Fibroblast of mammary gland (primary cell): ENCODE results near the gene ITGB2.

Source experiments
- DNase-seq: peaks from one replicate; pipeline ENCODE4 v3.0.0-alpha.2; 2010; ENCODE audit warnings: low read depth
- H3K4me3 ChIP-seq: 2 replicates; pipeline ENCODE4 v1.5.1; 2011; ENCODE audit warnings: low read depth, mild to moderate bottlenecking, low read length, moderate library complexity; ENCODE audit not compliant: control insufficient read depth
- TF ChIP-seq, protein P1 (sequence below): conservative IDR thresholded peaks from 2 replicates; pipeline ENCODE4 v1.5.1; 2011; ENCODE audit warnings: low read depth, low read length, inconsistent platforms; ENCODE audit not compliant: control insufficient read depth, insufficient read depth

Gene ITGB2

DNA sequence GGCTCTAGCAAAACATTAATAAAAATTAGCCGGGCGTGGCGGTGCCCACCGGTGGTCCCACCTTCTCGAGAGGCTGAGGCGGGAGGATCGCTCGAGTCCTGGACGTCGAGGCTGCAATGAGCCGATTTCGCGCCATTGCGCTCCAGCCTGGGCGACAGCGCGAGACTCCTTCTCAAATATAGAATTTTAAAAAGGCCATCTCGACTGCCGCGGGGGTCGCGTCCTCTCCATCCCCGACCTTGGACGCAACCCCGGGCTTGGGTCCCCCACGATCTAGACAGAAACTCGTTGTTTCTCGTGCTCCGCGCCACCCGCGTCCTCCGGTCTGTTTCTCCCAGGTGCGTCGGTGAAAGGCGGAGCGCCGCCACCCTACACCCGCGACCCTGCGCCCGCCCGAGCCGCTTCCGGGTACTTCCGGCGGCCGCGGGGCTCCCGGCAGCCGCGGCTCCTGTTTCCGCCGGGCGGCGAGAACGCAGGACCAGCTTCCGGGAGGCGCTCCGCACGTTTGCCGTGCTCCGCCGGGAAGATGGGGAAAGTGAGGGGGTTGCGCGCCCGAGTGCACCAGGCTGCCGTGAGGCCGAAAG, 18.9 kb upstream of the ITGB2 start, which contains the start of gene SLX9:
Gene SLX9, plus strand, starts transcription at position 498 of the 584 bp plus-strand sequence. Its CDS starts 29 bp downstream, at position 527.
- DNase-seq = peak; percentile 60
- TF ChIP-seq, protein P1, sequence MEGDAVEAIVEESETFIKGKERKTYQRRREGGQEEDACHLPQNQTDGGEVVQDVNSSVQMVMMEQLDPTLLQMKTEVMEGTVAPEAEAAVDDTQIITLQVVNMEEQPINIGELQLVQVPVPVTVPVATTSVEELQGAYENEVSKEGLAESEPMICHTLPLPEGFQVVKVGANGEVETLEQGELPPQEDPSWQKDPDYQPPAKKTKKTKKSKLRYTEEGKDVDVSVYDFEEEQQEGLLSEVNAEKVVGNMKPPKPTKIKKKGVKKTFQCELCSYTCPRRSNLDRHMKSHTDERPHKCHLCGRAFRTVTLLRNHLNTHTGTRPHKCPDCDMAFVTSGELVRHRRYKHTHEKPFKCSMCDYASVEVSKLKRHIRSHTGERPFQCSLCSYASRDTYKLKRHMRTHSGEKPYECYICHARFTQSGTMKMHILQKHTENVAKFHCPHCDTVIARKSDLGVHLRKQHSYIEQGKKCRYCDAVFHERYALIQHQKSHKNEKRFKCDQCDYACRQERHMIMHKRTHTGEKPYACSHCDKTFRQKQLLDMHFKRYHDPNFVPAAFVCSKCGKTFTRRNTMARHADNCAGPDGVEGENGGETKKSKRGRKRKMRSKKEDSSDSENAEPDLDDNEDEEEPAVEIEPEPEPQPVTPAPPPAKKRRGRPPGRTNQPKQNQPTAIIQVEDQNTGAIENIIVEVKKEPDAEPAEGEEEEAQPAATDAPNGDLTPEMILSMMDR = no peak
- peak within 1 kb of the TSS; percentile 89 for H3K4me3 ChIP-seq

DNA sequence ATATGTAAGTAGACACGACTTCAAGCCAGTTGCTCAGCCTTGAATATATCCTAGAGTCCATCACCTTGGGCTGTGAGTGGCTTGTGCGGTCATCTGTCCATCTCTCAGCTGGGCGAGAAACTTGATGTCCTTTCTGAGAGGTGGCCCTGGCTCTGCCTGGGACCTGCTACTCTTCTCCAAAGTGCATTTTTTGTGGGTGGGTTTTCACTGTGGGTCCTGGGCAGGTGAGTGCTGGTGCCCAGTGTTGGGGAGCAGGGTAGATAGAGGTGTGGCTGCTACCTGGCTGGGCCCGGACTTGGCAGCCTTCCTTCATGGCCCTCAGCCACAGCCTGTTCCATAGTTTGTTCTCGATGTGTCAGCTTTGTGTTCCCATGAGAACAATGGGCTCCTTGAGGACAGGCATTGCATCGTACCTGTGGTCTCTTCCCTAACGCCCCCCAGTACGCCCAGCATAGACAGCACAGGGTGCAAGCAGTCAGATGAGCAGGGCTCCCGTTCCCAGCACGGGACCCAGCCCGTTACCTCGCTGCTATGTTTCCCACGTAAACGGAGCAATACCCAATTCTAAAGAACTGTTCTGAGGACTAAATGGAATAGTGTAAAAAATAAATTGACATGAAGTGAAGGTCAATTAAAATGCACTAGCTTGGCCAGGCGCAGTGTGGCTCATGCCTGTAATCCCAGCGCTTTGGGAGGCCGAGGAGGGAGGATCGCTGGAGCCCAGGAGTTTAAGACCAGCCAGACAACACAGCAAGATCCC, 18.3 kb upstream of the ITGB2 start:
- H3K4me3 ChIP-seq = peak overlapping the region; percentile 89
- TF ChIP-seq, protein P1 = no peak
- DNase-seq = no peak

DNA sequence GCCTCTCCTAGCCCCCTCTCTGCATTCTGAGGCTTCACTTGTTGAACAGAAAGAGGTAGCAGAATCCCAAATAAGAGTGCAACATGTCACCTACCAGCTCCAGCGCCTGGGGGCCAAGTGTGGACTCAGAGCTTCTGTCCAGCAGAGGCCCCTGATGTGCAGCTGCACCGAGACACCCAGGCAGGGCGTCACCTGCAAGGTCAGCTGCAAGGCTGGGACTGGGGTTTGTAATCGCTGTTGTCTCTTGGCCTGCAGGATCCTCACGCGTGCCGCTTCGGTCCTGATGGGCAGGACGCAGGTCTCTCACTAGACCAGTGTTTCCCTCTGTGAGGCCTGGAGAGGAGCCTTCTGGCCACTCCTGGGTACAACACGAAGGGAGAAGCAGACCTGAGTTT, 14.8 kb upstream of the ITGB2 start:
- TF ChIP-seq, protein P1 = no peak
- no peak overlapping the region for H3K4me3 ChIP-seq
- DNase-seq = no peak

DNA sequence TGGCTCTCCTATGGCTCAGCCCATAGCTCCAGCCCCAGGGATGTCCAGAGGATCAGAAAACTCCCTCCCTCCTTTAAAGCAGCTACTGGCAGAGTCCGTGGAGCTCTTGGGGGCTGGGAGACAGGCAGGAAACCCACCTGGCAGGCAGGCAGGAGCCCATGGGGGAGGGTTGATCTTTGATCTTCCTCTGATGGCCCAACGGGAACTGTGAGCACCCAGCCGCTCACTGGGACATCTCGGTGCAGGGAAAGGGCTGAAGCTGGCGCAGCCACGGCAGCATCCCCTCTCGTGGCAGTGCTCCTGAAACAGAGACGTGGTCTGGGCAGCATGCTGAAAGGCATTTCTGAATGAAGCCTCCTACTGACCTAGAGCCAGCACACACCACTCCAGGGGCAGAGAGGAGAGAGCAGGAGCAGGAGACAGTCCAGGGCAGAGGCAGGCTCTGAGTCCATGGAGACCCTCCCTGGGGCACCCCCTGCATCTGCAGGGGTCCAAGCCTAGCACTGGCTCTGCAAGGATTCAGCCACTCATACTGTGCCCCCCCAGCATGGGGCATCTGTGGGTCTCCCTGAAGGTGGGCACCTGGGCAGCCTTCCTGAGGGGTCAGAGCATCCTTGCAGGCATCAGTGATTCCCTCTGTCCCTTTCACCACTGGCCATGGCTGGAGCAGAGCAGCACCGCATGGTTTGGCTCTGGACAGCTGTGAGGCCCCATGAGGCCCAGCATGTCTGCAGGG, 14.3 kb upstream of the ITGB2 start:
- TF ChIP-seq, protein P1 = no peak
- no peak for DNase-seq
- no peak overlapping the region for H3K4me3 ChIP-seq

DNA sequence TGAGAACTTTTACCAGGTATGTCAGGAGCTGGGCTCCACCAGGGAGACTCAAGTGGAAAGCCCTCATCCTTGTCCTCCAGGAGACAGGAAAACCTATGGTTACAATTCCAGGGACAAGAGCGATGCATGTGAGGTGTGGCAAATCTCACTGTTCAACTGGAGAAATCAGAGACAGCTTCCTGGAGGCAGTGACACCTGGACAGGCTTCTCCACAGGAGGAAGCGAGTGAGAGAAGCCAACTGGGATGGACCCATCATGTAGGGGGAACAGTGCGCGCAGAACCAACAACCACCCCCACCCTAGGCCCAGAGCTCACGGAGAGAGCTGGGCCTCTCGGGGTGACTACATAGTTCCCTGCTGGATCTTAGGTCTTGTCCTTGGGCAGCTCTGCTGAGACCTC, 13.6 kb upstream of the ITGB2 start:
- H3K4me3 ChIP-seq = no peak overlapping the region
- TF ChIP-seq, protein P1 = no peak
- DNase-seq = no peak

DNA sequence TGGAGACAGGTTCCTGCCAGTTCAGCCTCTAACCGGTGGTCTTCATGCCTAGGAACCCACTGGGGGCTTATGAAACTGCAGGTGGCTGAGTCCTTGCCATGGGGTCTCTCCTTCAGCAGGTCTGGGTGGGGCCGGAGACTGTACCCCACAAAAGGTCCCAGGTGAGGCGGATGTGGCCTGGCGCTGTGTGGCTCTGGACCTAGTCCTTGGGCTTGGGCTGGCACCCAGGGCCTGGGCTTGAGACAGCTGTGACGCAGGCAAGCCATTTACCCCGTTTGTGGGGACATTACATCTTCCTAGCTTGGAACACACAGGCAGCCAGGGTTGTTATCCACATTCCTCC, 13.2 kb upstream of the ITGB2 start:
- TF ChIP-seq, protein P1 = no peak
- no peak for DNase-seq

More for the DNA sequence above, 13.2 kb upstream of the ITGB2 start:
- H3K4me3 ChIP-seq = no peak overlapping the region
